IMR-90 (cell line): ENCODE measurements around the gene FFAR2. TPM values are rescaled to one million over a fixed set of nuclear protein-coding genes. Genes with fewer than 3 reads are reported as not detected.

Experiments used
- ATAC-seq: fragments of 200-7000 bp; cut with Tn5 transposase; 2 replicates; pipeline ENCODE4 v1.9.1; 2020; ENCODE audit warnings: low read depth, mild to moderate bottlenecking, moderate library complexity
- BruUV-seq: library from RNA; stranded (reverse); fragments of 400-500 nt; replicated peaks from 2 replicates; lab custom pipeline; 2021; lab: Mats Ljungman, UMichigan
- CTCF ChIA-PET: fragments of 300-600 bp; formaldehyde crosslinking; extraction: SDS; loops from one replicate; lab custom pipeline; 2021; ENCODE audit warnings: antibody characterized with exemption; lab: Yijun Ruan, JAX
- POLR2A ChIA-PET: fragments of 300-600 bp; sonication (Branson Sonifier 250); formaldehyde crosslinking; loops from one replicate; lab custom pipeline; 2022; ENCODE audit warnings: antibody characterized with exemption; ENCODE audit not compliant: unreplicated experiment; lab: Charles Lee
- DNase-seq: peaks from one replicate; pipeline ENCODE4 v3.0.0; 2013
- H2AFZ ChIP-seq: replicated peaks from 2 replicates; pipeline ENCODE3; 2013; ENCODE audit warnings: low read length, mild to moderate bottlenecking; ENCODE audit not compliant: poor library complexity
- H2AK5ac ChIP-seq: 2 replicates; pipeline ENCODE4 v1.6.1; 2013; ENCODE audit warnings: low read depth, low read length, inconsistent platforms
- H2AK9ac ChIP-seq: replicated peaks from 2 replicates; pipeline ENCODE3; 2013; ENCODE audit warnings: mild to moderate bottlenecking, low read depth, low read length, moderate library complexity; ENCODE audit not compliant: poor library complexity
- H2BK120ac ChIP-seq: 2 replicates; pipeline ENCODE4 v1.6.1; 2013; ENCODE audit warnings: low read depth, low read length, inconsistent platforms
- H2BK15ac ChIP-seq: 3 replicates; pipeline ENCODE4 v1.6.1; 2013; ENCODE audit warnings: low read depth, low read length, inconsistent platforms
- H2BK20ac ChIP-seq: 2 replicates; pipeline ENCODE4 v1.6.1; 2013; ENCODE audit warnings: low read depth, mild to moderate bottlenecking, inconsistent platforms, low read length, moderate library complexity
- H2BK5ac ChIP-seq: 2 replicates; pipeline ENCODE4 v1.6.1; 2013; ENCODE audit warnings: mild to moderate bottlenecking, low read depth, low read length, inconsistent platforms; ENCODE audit not compliant: poor library complexity, severe bottlenecking
- H3K14ac ChIP-seq: replicated peaks from 2 replicates; pipeline ENCODE4 v1.6.1; 2013; ENCODE audit warnings: low read depth, low read length, inconsistent platforms
- H3K18ac ChIP-seq: 2 replicates; pipeline ENCODE4 v1.6.1; 2013; ENCODE audit warnings: low read depth, low read length, control low read depth
- H3K23ac ChIP-seq: 2 replicates; pipeline ENCODE4 v1.6.1; 2013; ENCODE audit warnings: low read depth, low read length, inconsistent platforms
- H3K27ac ChIP-seq: 2 replicates; pipeline ENCODE4 v1.5.1; 2013; ENCODE audit warnings: mild to moderate bottlenecking, control low read depth, low read length; ENCODE audit not compliant: insufficient read depth
- H3K27me3 ChIP-seq: 2 replicates; pipeline ENCODE4 v1.6.1; 2013; ENCODE audit warnings: low read length; ENCODE audit not compliant: control insufficient read depth, insufficient read depth
- H3K36me3 ChIP-seq: 2 replicates; pipeline ENCODE4 v1.6.1; 2013; ENCODE audit warnings: low read length, mixed read lengths; ENCODE audit not compliant: control insufficient read depth, insufficient read depth
- H3K4ac ChIP-seq: 2 replicates; pipeline ENCODE4 v1.6.1; 2013; ENCODE audit warnings: low read depth, low read length, inconsistent platforms
- H3K4me1 ChIP-seq: 2 replicates; pipeline ENCODE4 v1.6.1; 2013; ENCODE audit warnings: low read length, mixed read lengths; ENCODE audit not compliant: control insufficient read depth, insufficient read depth
- H3K4me2 ChIP-seq: 2 replicates; pipeline ENCODE4 v1.6.1; 2013; ENCODE audit warnings: low read depth, mild to moderate bottlenecking, control low read depth, low read length, moderate library complexity
- H3K4me3 ChIP-seq: 2 replicates; pipeline ENCODE4 v1.5.1; 2013; ENCODE audit warnings: low read depth, mild to moderate bottlenecking, control low read depth, low read length, moderate library complexity; ENCODE audit not compliant: insufficient read depth
- H3K56ac ChIP-seq: 2 replicates; pipeline ENCODE4 v1.6.1; 2013; ENCODE audit warnings: low read length, inconsistent platforms; ENCODE audit not compliant: insufficient read depth; ENCODE audit errors: extremely low read depth
- H3K79me1 ChIP-seq, 2 experiments: 2 replicates each; pipeline ENCODE4 v1.6.1; 2013; ENCODE audit warnings: low read length in 2 of 2, inconsistent platforms in 1 of 2, low read depth in 1 of 2
- H3K9ac ChIP-seq: 2 replicates; pipeline ENCODE4 v1.6.1; 2013; ENCODE audit warnings: low read depth, low read length, control low read depth
- H3K9me1 ChIP-seq: 2 replicates; pipeline ENCODE4 v1.6.1; 2013; ENCODE audit warnings: low read length, inconsistent platforms; ENCODE audit not compliant: insufficient read depth
- H3K9me3 ChIP-seq: 2 replicates; pipeline ENCODE4 v1.6.1; 2013; ENCODE audit warnings: low read length; ENCODE audit not compliant: control insufficient read depth, insufficient read depth
- H4K20me1 ChIP-seq: 2 replicates; pipeline ENCODE4 v1.6.1; 2013; ENCODE audit warnings: low read length, inconsistent platforms; ENCODE audit not compliant: insufficient read depth
- H4K5ac ChIP-seq: 2 replicates; pipeline ENCODE4 v1.6.1; 2013; ENCODE audit warnings: mild to moderate bottlenecking, low read depth, low read length, control low read depth
- H4K8ac ChIP-seq, 2 experiments: 2 replicates each; pipeline ENCODE4 v1.6.1; 2013; ENCODE audit warnings: low read depth in 2 of 2, low read length in 2 of 2, control low read depth in 1 of 2, inconsistent platforms in 1 of 2
- H4K91ac ChIP-seq: 2 replicates; pipeline ENCODE4 v1.6.1; 2013; ENCODE audit warnings: low read depth, low read length, inconsistent platforms; ENCODE audit not compliant: insufficient read depth
- CEBPB ChIP-seq: IDR thresholded peaks from 2 replicates; pipeline ENCODE4 v1.6.1; 2012; ENCODE audit warnings: low read depth, low read length, improper control_type of control experiment
- CHD1 ChIP-seq: IDR thresholded peaks from 2 replicates; pipeline ENCODE4 v1.6.1; 2012; ENCODE audit warnings: low read depth, low read length, improper control_type of control experiment
- ELK1 ChIP-seq: fragments of 150-350 bp; IDR thresholded peaks from 2 replicates; pipeline ENCODE4 v1.6.1; 2016; ENCODE audit warnings: low read depth, mild to moderate bottlenecking, low read length, moderate library complexity, borderline replicate concordance
- RAD21 ChIP-seq: IDR thresholded peaks from 2 replicates; pipeline ENCODE4 v1.6.1; 2012; ENCODE audit warnings: low read length, improper control_type of control experiment
- RCOR1 ChIP-seq: IDR thresholded peaks from 2 replicates; pipeline ENCODE4 v1.6.1; 2012; ENCODE audit warnings: mild to moderate bottlenecking, low read length, improper control_type of control experiment; ENCODE audit not compliant: insufficient replicate concordance
- WGBS, 2 experiments: methylation state at CpG; one replicate each; pipeline versions ENCODE4 v1.1.5 to v1.1.7; 2013; ENCODE audit warnings: missing lambda C conversion rate in 2 of 2; ENCODE audit not compliant: insufficient read length in 1 of 2; ENCODE audit errors: extremely low coverage in 2 of 2; 5-methylcytosine and 5-hydroxymethylcytosine counted together
- dilution Hi-C: fragments of 300-500 bp; cut with HindIII; formaldehyde crosslinking; loops from one replicate; pipeline ENCODE4 v1.14.3; 2018; ENCODE audit warnings: low sequenced_read_pairs; ENCODE audit not compliant: unreplicated experiment
- in situ Hi-C: fragments of 300-500 bp; cut with MboI; formaldehyde crosslinking; loops from 3 replicates; pipeline ENCODE4 v1.14.3; 2019; ENCODE audit warnings: low sequenced_read_pairs, inconsistent platforms, mixed read lengths
- intact Hi-C: fragments of 100-400 bp; cut with micrococcal nuclease; formaldehyde crosslinking; loops from 2 replicates; pipeline ENCODE4 v1.10.0; 2022
- polyA plus RNA-seq, 3 experiments: library from polyadenylated mRNA; depleted of rRNA; stranded (reverse); fragments of >200 nt; gene quantifications; 2 replicates each; pipeline ENCODE4 v1.2.3, GENCODE V29; 2012; ENCODE audit warnings: low replicate concordance in 1 of 3
- total RNA-seq: library from RNA; depleted of rRNA; stranded (reverse); fragments of >200 nt; gene quantifications from 2 replicates; pipeline ENCODE4 v1.2.3, GENCODE V29; 2012

Gene FFAR2
- total and polyA plus RNA-seq, 2 of the 4 experiments (the other 2 are of a cell fraction) = not detected

GRCh38 chr19:35451338-35452096 lies 3.5 kb downstream of the FFAR2 start:
- no peak overlapping the region for H4K8ac ChIP-seq
- no peak overlapping the region for H3K27ac ChIP-seq
- ATAC-seq (no peak), DNase-seq (no peak)
- BruUV-seq = no TSS peak
- no peak overlapping the region for H3K56ac ChIP-seq
- no peak overlapping the region for H4K5ac ChIP-seq
- H2BK5ac ChIP-seq = no peak overlapping the region
- dilution Hi-C loops (no loop called here), intact Hi-C loops (no loop called here), in situ Hi-C loops (no loop called here)
- H4K91ac ChIP-seq = no peak overlapping the region
- no peak overlapping the region for H3K18ac ChIP-seq
- peaks cover 4% of the 10 kb centered on the region; the same call in 1 of the 2 replicates for H3K27me3 ChIP-seq
- no peak overlapping the region for H2AFZ ChIP-seq
- ChIA-PET CTCF (no interaction called here), POLR2A (no interaction called here)
- H2BK20ac ChIP-seq = no peak overlapping the region
- H3K23ac ChIP-seq = no peak overlapping the region
- no peak overlapping the region for H3K4ac ChIP-seq
- TF ChIP-seq RAD21 (no peak), RCOR1 (no peak), CEBPB (no peak), ELK1 (no peak), CHD1 (no peak)
- no peak overlapping the region for H2AK9ac ChIP-seq
- H4K20me1 ChIP-seq = no peaks in the 10 kb centered on the region
- no peak overlapping the region for H2BK120ac ChIP-seq
- H3K4me3 ChIP-seq = no peak overlapping the region
- H2AK5ac ChIP-seq = no peak overlapping the region
- no peak overlapping the region for H3K14ac ChIP-seq
- no peaks in the 10 kb centered on the region for H3K9me1 ChIP-seq
- 80% methylated on average over 2 of the region's 7 CpGs; no CpG with 5 or more reads in 1 of the 2 experiments for WGBS, 2 experiments
- no peaks in the 10 kb centered on the region for H3K36me3 ChIP-seq
- no peak overlapping the region for H2BK15ac ChIP-seq
- H3K79me1 ChIP-seq = no peaks in the 10 kb centered on the region
- no peaks in the 10 kb centered on the region for H3K4me1 ChIP-seq
- no peak overlapping the region for H3K9ac ChIP-seq
- no peaks in the 10 kb centered on the region for H3K9me3 ChIP-seq
- H3K4me2 ChIP-seq = no peak overlapping the region
